ENCODE data around the gene MPV17L2. TPM values are rescaled to one million over a fixed set of nuclear protein-coding genes. Genes with fewer than 3 reads are reported as not detected.

Gene MPV17L2
- total and polyA plus RNA-seq, 10 of the 15 experiments (the other 5 are each of a cell fraction or from before 2014, with no cell fraction given) = 5.1 to 57.2 (median 22.9) TPM

DNA sequence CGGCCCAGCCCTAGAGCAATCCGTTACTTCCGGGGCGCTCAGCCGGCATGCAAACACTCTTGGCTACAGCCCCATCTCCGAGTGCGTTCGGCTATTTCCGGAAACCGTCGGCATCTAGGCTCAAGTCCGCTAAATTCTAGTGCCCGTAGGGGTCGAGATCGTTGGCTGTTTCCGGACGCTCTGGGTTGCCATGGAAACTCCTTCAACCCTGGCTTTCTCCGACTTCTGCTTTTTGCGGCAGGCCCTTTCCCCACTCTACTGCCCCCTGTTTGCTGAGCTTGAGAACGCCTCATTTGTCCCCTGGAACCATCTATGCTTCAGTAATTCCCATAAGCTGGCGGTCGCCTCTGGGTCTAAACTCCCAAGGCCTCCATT lies 40.6 kb upstream of the MPV17L2 start (continued):
- TF ChIP-seq PML (IDR thresholded peaks at IDR 0.05; ENCODE audit: low read length) = 0 out of 2 replicates have a peak, but pooled peaks have one; percentile 0
- TF ChIP-seq, protein P1, sequence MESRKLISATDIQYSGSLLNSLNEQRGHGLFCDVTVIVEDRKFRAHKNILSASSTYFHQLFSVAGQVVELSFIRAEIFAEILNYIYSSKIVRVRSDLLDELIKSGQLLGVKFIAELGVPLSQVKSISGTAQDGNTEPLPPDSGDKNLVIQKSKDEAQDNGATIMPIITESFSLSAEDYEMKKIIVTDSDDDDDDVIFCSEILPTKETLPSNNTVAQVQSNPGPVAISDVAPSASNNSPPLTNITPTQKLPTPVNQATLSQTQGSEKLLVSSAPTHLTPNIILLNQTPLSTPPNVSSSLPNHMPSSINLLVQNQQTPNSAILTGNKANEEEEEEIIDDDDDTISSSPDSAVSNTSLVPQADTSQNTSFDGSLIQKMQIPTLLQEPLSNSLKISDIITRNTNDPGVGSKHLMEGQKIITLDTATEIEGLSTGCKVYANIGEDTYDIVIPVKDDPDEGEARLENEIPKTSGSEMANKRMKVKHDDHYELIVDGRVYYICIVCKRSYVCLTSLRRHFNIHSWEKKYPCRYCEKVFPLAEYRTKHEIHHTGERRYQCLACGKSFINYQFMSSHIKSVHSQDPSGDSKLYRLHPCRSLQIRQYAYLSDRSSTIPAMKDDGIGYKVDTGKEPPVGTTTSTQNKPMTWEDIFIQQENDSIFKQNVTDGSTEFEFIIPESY (IDR thresholded peaks at IDR 0.05) = no peak
- TF ChIP-seq, protein P2, sequence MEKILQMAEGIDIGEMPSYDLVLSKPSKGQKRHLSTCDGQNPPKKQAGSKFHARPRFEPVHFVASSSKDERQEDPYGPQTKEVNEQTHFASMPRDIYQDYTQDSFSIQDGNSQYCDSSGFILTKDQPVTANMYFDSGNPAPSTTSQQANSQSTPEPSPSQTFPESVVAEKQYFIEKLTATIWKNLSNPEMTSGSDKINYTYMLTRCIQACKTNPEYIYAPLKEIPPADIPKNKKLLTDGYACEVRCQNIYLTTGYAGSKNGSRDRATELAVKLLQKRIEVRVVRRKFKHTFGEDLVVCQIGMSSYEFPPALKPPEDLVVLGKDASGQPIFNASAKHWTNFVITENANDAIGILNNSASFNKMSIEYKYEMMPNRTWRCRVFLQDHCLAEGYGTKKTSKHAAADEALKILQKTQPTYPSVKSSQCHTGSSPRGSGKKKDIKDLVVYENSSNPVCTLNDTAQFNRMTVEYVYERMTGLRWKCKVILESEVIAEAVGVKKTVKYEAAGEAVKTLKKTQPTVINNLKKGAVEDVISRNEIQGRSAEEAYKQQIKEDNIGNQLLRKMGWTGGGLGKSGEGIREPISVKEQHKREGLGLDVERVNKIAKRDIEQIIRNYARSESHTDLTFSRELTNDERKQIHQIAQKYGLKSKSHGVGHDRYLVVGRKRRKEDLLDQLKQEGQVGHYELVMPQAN (conservative IDR thresholded peaks at IDR 0.05) = peak; percentile 75
- TF ChIP-seq RELA (IDR thresholded peaks at IDR 0.05; ENCODE audit: borderline replicate concordance, partially characterized antibody) = no peak
- TF ChIP-seq BCL11A (IDR thresholded peaks at IDR 0.05; ENCODE audit: low read depth, low read length) = no peak
- TF ChIP-seq RUNX3 (IDR thresholded peaks at IDR 0.05; ENCODE audit: low read length) = peak; percentile 59; the same call in 1 of the 2 replicates
- peak; percentile 83 for TF ChIP-seq MEF2B (IDR thresholded peaks at IDR 0.05; ENCODE audit: partially characterized antibody, poor library complexity, severe bottlenecking)
- peak; percentile 36; the same call in 1 of the 2 replicates for TF ChIP-seq SMC3 (IDR thresholded peaks at IDR 0.05; ENCODE audit: borderline replicate concordance, low read length)
- peak; percentile 56 for TF ChIP-seq ELK1 (IDR thresholded peaks at IDR 0.05; ENCODE audit: low read depth, low read length)
- no peak for TF ChIP-seq KAT2A (conservative IDR thresholded peaks at IDR 0.05; ENCODE audit: control insufficient read depth, low read depth, low read length)
- peak in 1 of 2 experiments; percentile 15; a peak in 1 of 4 replicates for TF ChIP-seq ETV6 (conservative IDR thresholded peaks at IDR 0.05 in 1 of 2, IDR thresholded peaks at IDR 0.05 in 1 of 2; ENCODE audit: borderline replicate concordance in 1 of 2, low read depth in 1 of 2)
- no peak for TF ChIP-seq SMAD1 (IDR thresholded peaks at IDR 0.05; ENCODE audit: low read depth, partially characterized antibody)
- TF ChIP-seq CBX3 (IDR thresholded peaks at IDR 0.05; ENCODE audit: borderline replicate concordance, low read depth) = no peak
- 0 out of 2 replicates have a peak, but pooled peaks have one; percentile 37 for TF ChIP-seq ZNF207 (IDR thresholded peaks at IDR 0.05; ENCODE audit: borderline replicate concordance)
- no peak for TF ChIP-seq ZSCAN29 (IDR thresholded peaks at IDR 0.05)
- TF ChIP-seq TARDBP (IDR thresholded peaks at IDR 0.05; ENCODE audit: borderline replicate concordance) = peak; percentile 60; the same call in 1 of the 2 replicates
- TF ChIP-seq MTA3 (IDR thresholded peaks at IDR 0.05; ENCODE audit: borderline replicate concordance, low read length) = no peak
- TF ChIP-seq KLF5 (IDR thresholded peaks at IDR 0.05; ENCODE audit: partially characterized antibody) = peak; percentile 38
- no peak for TF ChIP-seq BRCA1 (IDR thresholded peaks at IDR 0.05; ENCODE audit: low read depth, low read length)
- TF ChIP-seq, protein P3, sequence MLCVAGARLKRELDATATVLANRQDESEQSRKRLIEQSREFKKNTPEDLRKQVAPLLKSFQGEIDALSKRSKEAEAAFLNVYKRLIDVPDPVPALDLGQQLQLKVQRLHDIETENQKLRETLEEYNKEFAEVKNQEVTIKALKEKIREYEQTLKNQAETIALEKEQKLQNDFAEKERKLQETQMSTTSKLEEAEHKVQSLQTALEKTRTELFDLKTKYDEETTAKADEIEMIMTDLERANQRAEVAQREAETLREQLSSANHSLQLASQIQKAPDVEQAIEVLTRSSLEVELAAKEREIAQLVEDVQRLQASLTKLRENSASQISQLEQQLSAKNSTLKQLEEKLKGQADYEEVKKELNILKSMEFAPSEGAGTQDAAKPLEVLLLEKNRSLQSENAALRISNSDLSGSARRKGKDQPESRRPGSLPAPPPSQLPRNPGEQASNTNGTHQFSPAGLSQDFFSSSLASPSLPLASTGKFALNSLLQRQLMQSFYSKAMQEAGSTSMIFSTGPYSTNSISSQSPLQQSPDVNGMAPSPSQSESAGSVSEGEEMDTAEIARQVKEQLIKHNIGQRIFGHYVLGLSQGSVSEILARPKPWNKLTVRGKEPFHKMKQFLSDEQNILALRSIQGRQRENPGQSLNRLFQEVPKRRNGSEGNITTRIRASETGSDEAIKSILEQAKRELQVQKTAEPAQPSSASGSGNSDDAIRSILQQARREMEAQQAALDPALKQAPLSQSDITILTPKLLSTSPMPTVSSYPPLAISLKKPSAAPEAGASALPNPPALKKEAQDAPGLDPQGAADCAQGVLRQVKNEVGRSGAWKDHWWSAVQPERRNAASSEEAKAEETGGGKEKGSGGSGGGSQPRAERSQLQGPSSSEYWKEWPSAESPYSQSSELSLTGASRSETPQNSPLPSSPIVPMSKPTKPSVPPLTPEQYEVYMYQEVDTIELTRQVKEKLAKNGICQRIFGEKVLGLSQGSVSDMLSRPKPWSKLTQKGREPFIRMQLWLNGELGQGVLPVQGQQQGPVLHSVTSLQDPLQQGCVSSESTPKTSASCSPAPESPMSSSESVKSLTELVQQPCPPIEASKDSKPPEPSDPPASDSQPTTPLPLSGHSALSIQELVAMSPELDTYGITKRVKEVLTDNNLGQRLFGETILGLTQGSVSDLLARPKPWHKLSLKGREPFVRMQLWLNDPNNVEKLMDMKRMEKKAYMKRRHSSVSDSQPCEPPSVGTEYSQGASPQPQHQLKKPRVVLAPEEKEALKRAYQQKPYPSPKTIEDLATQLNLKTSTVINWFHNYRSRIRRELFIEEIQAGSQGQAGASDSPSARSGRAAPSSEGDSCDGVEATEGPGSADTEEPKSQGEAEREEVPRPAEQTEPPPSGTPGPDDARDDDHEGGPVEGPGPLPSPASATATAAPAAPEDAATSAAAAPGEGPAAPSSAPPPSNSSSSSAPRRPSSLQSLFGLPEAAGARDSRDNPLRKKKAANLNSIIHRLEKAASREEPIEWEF (IDR thresholded peaks at IDR 0.05; ENCODE audit: insufficient replicate concordance, low read depth, low read length) = no peak
- TF ChIP-seq POLR2AphosphoS2 (IDR thresholded peaks at IDR 0.05; ENCODE audit: low read depth, low read length) = 0 out of 2 replicates have a peak, but pooled peaks have one; percentile 36

All from GM12878 (cell line).